Left hindlimb (tissue), 1 donor: ENCODE measurements around the gene SMARCD2.

Source experiments
- DNase-seq: peaks from one replicate; pipeline ENCODE4 v3.0.0-alpha.2; 2018

Gene SMARCD2

DNA sequence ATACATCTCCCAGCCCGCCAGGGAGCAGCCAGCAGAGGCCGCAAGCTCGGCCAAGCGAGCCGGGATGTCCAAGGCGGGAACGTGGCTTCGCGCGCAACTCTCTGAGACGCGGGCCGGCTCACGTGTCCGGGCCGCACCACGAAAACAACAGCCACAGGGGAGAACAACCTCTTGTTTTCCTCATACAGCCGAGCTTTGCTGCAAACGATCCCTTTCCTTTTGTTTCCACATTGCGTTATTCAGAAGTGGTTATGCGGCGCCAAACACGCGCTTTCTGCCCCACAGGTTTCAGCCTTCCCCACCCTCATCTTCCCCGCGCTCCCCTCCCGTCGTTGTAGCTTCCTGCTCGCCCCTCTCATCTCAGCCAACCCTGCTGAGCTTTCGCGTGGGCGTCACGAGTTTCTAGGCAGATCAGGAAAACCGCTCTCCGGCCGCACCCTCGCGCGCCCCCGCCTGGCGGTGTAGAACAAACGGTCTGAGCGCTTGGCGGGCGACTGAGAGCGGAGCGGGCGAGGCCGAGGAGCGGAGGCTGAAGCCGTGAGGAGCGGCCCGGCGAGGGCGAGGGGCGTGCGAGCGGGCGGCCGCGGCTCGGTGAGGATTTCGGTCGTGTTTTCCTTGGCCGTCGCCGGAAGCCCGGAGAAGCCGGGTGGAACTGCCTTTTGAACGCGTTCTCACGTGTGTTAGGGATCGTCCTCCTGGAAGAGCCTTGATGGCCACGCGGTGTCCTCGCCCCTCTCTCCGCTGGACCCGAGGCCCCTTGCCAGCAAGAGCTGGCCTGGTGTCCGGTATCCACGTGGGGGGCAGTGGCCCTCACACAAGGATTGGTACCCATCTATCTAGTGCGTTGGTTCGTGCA, 6.6 kb upstream of the SMARCD2 start:
- peak; percentile 92 for DNase-seq

DNA sequence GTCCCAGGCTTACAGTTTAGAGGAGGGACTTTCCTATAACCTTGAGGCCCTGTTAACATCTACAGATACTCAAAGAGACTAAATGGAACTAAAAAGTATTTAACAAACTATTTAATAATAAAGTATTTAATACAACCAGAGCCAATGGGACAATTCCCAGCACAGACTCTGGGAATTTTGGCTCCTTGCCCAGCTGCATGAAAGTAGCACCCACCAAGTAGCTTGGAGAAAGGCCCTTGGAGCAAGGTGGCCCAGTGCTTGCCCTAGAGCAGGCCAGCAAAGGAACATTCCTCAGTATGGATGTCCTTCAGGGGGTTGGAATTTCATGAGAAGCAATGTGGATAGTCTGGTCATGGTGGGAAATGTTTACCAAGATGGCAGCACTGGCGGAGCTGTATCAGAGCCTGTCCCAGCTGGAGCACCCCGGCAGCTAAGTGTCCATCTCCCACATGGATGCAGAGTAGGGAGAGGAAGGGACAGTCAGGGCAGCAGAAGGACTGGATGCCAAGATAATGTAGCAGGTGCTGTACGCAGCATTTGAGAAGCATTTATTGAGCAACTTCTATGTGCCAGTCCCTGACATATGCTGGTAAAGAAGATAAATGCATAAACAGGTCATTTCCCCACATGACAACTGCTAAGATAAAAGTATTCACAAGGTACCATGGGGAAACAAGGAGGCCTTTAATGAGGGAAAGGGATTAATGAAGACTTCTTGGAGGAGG, 5.2 kb upstream of the SMARCD2 start:
- no peak for DNase-seq

DNA sequence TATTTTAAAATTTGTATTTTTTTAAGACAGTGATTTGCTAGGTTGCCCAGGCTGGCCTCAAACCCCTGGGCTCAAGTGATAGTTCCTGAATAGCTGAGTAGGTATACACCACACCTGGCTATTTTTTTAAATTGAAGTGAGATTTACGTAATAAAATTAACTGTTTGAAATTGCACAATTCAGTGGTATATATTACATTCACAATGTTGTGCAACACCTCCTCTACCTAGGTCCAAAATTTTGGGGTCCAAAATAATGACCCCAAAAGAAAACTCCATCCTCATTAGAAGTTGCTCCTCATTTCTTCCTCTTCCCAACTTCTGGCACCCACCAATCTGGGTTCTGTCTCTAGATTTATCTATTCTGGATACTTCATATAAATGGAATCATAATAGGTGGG, 3.0 kb upstream of the SMARCD2 start:
- no peak for DNase-seq

DNA sequence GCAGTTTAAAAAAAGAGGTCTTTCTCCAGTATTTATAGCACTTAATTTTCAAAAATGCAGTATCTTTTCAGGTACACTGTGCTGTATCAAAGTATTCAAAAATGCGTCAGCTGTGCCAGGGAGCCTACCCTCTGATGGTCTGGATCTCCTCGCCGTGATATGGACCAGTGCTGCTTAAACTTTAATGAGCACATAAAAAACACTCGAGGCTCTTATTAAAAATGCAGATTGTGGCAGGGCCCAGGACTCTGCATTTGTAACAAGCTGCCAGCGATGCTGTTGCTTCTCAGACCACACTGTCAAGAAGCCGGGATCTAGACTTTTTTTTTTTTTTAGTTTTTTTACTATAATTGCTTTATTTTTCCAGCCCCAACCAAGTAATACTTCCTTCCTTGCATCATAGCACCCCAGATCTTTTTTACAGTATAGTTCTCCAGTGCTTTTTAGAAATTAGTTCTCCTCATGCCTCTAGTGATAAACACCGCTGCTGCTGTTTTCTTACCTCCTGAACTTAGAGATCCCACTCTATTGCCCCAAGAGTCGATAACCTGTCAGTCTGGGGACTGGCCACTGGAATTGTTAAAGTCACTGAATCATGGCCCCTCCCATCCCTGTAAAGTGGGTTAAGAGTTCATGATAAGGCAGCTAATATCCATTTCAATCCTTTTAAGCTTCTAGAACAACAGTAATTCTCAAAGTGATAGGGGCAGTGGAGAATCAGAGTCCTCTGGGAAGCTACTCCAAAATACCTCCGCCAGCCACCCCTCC, 1.6 kb upstream of the SMARCD2 start:
- no peak for DNase-seq

DNA sequence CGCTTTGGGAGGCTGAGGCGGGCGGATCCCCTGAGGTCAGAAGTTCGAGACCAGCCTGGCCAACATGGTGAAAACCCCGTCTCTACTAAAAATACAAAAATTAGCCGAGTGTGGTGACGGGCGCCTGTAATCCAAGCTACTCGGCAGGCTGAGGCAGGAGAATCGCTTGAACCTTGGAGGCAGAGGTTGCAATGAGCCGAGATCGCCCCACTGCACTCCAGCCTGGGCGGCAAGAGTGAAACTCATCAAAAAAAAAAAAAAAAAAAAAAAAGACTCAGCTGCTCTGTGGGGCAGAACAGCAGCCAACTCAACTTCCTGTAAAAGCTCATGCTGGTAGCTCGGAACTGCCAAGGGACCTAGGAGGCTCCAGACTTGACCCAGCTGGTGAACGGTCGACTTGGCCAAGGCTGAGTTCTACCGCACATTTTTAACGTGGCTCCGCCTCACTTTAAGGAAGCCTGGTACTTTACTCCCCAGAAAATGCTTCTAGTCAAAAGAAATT, 953 bp upstream of the SMARCD2 start:
- peak; percentile 54 for DNase-seq

DNA sequence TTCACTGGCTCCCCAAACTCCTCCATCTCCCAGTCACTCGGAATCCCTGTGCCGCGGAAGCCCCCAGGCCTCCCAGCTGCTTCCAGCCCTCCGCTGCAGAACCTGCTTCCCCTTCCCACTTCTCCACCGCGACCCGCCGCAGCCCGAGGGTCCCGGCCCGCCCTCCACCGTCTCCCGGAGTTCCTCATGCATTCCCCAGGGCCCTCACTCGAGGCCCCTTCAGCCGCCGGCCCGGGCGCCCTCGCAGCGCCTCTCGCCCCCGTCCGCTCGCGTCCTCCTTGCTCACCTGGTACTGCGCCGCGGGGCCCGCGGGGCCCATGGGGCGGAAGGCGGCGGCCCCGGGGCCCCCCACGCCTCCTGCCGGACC, 329 bp downstream of the SMARCD2 start:
- DNase-seq, result peak; percentile 66

DNA sequence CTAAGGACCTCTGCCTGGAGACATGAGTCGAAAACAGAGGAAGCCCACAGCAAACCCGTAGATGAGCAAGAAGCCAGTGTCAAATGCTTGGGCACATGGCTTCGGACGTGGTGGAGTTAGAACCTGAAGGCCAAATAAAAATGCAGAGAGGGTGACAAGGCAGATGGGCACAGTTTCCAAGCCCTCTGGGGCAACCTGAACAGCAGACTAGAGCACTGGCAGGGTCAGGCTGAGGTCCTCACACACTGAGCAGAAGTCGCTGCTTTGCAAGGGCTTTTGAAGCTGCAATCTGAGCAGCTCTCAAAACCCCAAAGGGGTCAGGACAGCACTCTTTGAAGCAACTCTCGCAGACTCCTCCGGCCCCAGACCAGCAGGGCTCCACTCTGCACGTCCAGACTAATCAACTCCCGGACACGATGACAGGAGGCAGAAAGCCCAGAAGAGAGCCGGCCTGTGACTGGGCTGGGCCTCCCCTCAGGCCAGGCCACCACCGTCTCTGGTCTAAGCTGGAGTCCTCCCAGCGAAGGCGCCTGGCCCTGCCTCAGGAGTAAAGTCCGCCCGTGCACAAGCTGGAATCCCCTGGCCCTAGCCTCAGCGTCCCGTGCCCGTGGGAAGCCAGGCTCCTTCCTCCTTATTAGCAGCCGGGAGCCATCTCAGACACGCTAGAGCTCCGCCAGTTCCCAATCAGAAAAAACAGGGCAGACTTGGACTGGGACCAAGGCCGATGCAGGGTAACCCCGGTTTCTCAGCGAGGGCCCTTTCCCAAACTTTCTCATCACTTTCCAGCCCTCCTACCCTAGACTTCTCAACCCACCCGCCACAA, 924 bp downstream of the SMARCD2 start:
- DNase-seq, result peak; percentile 48

DNA sequence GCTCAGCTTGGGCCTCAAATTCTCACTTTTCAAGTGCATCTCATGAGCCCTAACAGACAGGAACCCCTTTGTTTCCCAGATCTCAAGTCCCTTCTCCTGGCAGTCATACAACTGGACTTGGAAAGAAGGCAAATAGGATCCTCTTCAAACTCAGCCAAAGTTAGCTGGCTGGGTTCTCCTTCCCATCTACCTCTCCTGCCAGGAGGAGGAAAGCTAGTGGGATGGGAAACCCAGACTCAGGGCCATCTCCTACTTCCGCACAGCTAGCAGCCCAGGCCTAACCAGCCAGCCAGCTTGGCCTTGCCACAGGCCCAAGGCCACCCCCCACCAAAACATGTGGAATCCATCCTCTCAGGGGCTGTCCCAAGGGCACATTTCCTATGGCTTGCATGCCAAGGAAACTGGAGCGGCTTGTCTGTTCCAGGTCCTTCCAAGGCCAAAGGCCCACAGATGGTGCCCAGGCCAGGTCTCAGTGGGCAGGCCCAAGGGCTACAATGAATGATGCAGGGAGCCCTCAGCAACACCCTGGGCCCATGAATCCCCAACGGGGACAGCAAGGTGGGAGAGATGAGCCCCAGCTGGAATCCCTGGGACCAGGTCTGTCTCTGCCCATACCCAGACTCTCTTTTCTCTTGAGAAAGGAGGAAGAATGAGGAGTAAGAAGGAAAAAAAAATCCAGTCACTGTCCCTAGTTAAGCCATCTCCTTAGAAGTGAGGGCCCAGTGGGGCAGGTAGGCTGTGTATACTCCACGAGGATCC, 1.7 kb downstream of the SMARCD2 start:
- DNase-seq, result peak; percentile 52

DNA sequence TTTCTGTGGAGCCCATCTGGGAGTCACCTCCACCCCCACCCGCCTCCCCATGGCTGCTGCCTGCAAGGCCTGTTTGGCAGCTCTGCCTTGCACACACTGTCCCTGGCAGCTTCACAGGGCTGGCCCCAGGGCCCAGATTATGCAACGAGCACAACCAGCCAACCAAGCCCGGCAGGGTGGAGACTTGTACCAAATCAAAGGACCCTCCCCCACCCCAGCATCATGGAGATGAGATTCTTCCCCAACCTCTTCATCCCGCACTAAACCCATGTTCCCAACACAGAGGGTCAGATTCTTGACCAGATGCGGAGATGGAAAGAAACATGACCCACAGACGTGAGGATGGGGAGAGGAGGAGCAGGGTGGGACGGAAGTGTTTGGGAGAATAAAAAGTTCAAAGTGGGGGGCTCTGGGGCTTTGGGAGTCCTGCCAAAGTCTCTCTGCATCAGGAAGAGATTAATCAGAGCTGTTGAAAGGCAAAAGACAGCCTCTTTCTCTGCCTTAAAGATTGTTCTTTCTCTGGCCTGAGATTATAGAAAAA, 3.8 kb downstream of the SMARCD2 start:
- peak; percentile 82 for DNase-seq

DNA sequence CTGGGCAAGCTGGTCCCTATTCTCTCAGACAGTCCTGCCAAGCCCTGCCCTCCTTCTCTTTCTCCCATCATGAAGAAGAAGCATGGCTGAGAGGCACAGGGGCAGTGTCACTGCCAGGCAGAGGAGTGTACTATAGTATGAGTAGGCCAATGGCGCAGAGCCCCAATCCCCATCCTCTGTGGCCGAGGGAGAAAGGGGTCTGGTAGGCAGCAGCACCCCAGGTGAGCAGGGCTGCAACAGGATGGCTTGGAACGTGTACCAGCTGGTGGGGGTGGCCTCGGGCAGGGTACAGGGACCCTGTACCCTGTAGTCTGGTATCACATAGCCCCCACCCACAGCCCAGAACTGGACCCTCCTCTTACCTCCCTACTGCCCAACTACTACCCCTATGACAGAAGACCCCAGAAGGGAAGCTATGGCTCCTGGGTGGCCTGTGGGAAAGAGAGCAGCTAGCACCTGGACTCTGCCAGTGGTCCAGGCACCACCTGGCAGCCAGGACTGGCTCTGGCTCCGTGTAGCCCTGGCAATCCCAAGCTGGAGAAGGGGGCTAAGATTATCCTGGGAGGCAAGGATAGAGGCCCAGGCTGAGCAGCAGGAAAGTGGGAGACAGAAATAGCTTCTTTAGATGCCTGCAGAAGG, 4.4 kb downstream of the SMARCD2 start:
- DNase-seq, result no peak

DNA sequence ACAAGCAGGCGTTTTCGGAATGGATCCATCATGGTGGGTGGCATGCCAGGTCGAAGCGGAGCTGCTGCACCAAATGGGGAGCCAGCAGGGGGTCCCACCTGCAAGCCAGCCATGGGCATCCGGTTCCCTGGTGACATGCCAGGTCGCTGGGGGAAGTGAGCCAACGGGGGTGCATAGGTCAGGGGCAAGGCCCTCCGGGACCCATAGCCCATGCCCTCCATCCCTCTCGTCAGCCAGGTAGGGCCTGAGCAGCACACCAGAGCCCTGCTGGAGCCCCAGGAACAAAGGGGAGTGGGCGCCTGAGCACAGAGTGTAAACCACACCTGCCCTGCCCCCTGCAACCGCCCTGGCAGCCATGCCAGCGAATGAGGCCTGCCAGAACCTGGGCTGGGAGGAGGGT, 5.0 kb downstream of the SMARCD2 start:
- DNase-seq, result no peak

DNA sequence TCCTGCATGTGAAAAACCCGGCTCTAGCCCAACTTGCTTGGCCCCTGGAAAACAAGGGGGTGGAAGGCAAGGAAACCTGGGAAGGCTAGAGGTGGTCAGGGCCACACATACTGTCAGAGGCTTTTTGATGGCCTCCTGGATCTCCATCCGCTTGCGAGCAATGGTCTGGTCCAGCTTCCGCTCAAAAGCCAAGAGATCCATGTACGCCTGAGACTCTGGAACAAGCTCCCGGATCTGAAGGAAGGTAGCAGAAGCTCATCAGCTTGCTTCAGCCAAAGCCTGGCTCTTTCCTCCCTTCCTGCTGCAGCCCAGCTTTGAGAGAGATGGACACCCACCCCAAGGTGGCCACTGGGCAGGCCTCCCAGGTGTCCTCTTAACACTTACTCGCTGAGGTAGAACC, 5.7 kb downstream of the SMARCD2 start:
- DNase-seq, result no peak

DNA sequence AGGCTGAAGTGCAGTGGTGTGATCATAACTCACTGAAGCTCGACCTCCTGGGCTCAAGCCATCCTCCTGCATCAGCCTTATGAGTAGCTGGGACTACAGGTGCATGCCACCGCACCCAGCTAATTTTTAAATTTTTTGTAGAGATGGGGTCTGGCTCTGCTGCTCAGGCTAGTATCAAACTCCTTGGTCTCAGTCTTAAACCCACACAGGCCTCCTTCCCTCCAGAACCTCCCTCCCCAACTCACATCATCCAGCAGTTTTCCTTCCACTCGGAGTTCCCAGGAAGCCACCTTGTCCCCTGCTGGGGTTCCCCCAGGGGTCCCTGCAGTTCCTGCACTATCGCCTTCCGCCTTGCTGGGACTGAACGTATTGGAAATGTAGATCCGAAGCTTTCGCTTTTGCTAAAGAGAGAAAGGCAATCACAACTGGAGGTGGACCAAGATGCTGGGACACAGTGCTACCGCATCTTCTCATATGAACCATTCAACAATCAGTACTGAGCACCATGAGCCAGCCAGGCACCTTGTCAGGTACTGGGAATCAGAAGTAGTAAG, 7.2 kb downstream of the SMARCD2 start:
- DNase-seq, result no peak

DNA sequence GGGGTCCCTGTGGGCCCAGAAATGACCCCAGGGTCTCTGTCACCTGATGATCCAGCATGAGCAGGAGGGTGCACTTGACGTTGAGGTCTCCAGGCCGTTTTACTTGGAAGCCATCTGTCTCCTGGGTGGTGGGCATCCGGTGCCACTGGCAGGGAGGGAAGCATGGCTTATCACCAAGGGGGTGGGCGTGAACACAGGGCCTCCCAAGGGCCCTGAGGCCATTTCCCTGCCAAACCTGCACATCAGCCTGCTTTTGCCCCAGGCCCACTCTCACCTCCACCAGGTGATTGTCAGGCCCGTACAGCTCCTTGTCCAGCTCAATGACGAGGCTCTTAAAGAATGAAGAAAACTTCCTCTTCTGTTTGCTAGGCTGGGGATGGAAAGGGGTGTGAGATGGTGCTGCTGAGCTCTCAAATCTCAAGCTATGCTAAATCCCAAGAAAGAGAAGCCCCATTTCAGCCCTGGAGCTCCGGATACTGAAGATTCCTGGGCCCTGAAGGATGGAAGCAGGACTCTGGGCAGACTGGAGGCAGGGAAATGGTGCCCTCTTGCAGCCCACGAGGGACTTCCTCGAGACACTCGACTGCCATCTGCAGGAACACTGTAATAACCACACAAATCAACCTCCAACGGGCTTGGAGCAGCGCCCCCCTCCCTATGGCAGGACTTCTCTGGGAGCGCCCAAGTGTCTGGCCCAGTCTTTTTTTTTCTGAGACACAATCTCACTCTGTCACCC, 7.9 kb downstream of the SMARCD2 start:
- peak; percentile 58 for DNase-seq

DNA sequence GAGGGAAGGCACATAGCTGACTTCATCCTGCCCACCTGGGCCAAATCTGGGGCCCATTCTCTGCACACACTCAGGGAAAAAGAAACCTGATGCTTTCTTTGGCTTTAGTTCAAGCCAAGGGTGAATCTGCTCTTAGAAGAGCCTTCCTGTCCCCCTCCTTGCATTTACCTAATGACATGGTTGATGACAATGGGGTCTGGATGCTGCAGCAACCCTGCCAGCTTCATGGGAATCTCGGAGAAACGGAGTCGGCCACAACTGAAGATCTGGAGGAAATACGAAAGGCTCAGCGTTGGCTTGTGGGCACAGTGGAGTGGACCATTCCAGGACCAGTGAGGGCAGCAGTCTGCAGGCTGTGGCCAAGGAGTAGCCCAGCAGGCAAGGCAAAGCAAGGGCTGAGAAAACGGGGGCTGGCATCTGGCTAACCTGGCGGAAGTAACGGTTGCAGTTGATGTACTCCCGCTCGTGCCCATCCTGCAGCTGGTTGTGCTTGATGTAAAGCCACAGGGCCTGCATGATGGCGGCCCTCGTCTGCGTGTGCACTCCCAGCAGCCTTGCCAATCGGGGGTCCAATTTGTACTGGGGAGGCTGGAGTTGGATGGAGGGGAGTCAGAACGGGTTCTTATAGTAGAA, 8.6 kb downstream of the SMARCD2 start:
- no peak for DNase-seq

DNA sequence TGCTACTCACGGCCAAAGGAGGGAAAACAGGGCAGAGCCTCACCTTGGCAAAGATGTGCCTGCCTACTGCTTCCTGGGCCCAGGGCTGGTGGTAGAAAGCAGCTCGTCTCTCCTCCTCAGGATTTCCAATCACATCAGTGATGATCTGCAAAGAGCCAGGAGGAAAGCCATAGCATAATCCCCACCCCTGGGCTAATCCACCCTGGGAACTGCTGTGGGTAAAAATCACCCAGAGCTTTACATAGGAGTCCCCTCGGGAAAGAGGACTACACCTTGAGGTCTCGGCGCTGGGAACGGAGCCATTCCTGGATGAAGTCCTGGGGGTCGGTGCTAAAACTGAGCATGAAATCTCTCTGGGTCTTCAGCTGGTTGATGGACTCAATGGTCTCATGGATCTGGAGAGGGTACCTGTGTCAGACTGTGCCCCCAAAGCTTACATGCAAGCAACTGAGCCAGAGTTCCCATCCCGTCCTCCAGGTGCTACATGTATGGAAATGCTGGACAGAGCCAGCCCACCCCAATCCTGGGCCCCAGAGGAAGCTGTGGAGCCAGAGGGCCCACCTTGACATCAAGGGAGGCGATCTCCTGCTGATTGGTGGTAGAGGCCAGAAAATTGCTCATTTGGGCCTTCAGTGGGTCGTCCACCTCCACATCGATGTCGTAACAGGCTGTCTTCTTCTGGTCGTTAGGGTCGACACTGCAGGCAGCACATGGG, 9.3 kb downstream of the SMARCD2 start:
- no peak for DNase-seq

DNA sequence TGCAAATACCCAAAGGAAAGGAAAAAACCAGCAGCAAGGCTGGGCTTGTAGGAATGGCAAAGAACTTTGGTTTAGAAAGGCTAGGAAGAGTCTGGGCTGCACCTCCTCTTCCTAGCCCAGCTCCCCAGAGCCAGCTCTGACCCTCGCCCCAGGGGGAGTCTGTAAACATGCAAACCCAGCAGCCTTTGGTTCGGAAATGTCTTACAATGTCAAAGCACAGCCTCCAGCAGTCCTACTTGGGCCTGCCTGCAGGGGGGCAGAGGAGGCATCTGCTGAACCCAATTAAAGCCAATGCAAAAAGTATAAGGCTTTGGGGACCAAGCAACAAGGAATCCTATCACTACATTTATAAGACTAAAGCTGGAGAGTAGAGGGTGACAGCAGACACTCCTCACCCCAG, 10.0 kb downstream of the SMARCD2 start:
- no peak for DNase-seq

DNA sequence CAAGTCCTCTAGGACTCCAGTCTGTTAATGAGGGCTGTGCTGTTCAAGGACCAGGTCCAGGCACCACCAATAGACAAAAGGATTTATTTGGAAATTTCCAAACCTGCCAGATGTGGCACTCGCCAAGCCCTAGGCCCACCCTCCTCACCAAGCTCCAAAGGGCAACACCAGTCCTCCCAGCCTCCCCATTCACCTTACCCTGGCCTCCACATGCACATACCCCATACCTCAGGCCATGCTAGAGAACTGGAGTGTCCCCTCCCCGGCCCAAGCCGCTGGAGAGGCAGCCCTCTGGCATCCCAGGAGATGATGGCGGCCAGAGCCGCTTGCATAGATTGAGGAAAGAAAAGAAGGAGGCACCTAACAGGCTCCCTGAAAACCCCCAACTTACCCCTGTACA, 10.5 kb downstream of the SMARCD2 start:
- DNase-seq, result no peak

DNA sequence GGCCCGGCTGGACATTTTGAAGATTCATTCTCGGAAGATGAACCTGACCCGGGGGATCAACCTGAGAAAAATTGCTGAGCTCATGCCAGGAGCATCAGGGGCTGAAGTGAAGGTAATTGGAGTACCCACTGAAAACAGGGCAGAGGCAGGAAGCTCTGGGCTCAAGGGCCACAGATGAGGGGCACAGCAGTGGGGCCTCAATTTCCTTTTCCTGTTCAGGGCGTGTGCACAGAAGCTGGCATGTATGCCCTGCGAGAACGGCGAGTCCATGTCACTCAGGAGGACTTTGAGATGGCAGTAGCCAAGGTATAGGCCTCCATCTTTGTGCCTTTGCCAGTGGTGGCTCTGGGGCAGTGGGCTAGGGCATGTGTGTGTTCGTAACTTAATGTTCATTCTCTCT, 11.0 kb downstream of the SMARCD2 start:
- no peak for DNase-seq
